ENCODE measurements around the gene RCC1.
"Not testable (repeated sequence)": the region's sequence is repeated elsewhere in the genome, so short reads cannot be mapped to it uniquely, and the experiment has no call there.

The RCC1 gene

DNA sequence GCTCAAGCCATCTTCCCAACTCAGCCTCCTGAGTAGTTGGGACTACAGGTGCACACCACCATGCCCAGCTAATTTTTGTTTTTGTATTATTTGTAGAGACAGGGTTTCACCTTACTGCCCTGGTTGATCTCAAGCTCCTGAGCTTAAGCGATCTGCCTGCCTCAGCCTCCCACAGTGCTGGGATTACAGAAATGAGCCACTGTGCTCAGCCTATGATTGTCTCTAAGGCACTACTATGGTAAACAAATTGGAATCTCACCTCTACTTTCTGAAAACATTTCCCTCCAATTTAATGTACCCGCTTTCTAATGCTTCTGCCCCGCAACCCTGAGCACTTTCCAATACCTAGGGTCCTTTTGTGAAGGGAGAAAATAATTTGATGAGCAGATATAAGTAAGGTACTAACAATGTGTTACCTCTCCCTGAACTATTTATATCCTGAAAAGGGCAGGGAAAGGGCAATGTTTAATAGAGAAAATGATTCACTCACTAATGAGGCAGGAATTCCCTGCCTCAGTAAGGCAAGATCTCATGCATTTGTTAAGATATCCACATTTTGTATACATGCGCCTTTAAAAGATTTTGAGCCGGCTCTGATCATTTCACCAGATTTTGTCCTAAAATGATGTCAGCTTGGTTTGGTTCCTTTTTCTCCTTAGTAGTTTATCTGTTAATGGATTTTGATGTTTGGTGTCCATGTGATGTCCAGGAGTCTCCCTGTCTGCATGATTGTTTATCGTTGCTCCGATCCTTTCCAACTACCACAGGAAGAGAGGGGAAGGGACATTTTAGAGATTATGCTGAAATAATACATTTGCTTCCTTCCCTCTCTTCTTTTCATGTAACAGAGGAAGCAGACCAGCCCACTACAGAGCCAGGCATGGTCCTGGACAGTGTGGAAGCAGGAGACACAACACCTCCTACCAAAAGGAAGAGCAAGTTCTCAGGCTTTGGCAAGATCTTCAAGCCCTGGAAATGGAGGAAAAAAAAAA lies 47.3 kb upstream of the RCC1 start:
- Histone ChIP-seq H3K4me2 (ENCODE audit: low read depth, low read length) (no peak overlapping the region), H4K20me1 (ENCODE audit: insufficient read depth, low read length) (no peaks in the 10 kb centered on the region), H3K27me3 (replicated peaks; ENCODE audit: insufficient read depth, low read length) (no peaks in the 10 kb centered on the region), H3K4me1 (ENCODE audit: low read length) (peaks cover 3% of the 10 kb centered on the region; the same call in 1 of the 2 replicates), H3F3A (ENCODE audit: insufficient read depth, low read length) (no peaks in the 10 kb centered on the region), H3K9ac (ENCODE audit: low read length) (no peak overlapping the region), H3K9me2 (replicated peaks; ENCODE audit: insufficient read depth, low read length) (no peaks in the 10 kb centered on the region), H3K27ac (ENCODE audit: low read length) (no peak overlapping the region), H3K79me2 (ENCODE audit: low read length) (no peaks in the 10 kb centered on the region), H3K4me3 (ENCODE audit: low read length) (no peak overlapping the region), H3K9me3 (replicated peaks; ENCODE audit: insufficient read depth, low read length) (no peaks in the 10 kb centered on the region), H2AFZ (ENCODE audit: low read length) (no peak overlapping the region), H3K36me3 (replicated peaks; ENCODE audit: insufficient read depth, low read length) (no peaks in the 10 kb centered on the region)
- no peak for DNase-seq
- TF ChIP-seq, protein P1, sequence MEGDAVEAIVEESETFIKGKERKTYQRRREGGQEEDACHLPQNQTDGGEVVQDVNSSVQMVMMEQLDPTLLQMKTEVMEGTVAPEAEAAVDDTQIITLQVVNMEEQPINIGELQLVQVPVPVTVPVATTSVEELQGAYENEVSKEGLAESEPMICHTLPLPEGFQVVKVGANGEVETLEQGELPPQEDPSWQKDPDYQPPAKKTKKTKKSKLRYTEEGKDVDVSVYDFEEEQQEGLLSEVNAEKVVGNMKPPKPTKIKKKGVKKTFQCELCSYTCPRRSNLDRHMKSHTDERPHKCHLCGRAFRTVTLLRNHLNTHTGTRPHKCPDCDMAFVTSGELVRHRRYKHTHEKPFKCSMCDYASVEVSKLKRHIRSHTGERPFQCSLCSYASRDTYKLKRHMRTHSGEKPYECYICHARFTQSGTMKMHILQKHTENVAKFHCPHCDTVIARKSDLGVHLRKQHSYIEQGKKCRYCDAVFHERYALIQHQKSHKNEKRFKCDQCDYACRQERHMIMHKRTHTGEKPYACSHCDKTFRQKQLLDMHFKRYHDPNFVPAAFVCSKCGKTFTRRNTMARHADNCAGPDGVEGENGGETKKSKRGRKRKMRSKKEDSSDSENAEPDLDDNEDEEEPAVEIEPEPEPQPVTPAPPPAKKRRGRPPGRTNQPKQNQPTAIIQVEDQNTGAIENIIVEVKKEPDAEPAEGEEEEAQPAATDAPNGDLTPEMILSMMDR (IDR thresholded peaks at IDR 0.05; ENCODE audit: low read length): no peak
- TF ChIP-seq EZH2 (optimal IDR thresholded peaks at IDR 0.05; ENCODE audit: low read depth, low read length) (no peak), EZH2phosphoT487 (IDR thresholded peaks at IDR 0.05; ENCODE audit: low read length) (no peak)

DNA sequence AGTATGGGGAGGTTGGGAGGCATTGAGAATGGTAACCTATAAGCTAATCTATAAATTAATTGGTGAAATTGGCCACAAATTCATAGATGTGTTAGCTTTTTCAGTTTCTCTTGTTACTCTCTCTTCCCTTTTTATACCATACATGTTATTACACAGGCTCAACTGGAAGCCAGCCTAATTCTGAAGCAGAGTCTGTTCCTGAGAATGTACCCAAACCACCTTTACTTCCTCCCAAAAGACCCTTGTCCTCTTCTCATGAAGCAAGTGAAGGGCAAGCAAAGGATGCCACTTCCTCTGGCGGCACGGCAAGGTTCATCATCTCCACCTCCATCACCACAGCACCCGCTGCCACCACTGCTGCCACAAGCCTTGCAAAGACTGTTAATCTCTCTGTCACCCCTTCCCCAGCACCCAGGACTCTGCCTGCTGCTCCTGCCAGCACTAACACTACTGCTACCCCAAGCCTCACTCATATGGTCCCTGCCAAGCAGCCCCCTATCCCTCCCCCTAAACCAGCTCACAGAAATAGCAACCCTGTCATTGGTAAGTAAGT lies 39.5 kb upstream of the RCC1 start:
- H3K4me2 ChIP-seq (ENCODE audit: low read depth, low read length): no peak overlapping the region
- H3K27me3 ChIP-seq (replicated peaks; ENCODE audit: insufficient read depth, low read length): no peaks in the 10 kb centered on the region
- no peak overlapping the region for H3K27ac ChIP-seq (ENCODE audit: low read length)
- H3K9ac ChIP-seq (ENCODE audit: low read length): no peak overlapping the region
- H3K4me3 ChIP-seq (ENCODE audit: low read length): no peak overlapping the region
- no peak for DNase-seq
- H3K9me3 ChIP-seq (replicated peaks; ENCODE audit: insufficient read depth, low read length): no peaks in the 10 kb centered on the region
- no peaks in the 10 kb centered on the region for H3F3A ChIP-seq (ENCODE audit: insufficient read depth, low read length)
- H3K9me2 ChIP-seq (replicated peaks; ENCODE audit: insufficient read depth, low read length): no peaks in the 10 kb centered on the region
- H2AFZ ChIP-seq (ENCODE audit: low read length): no peak overlapping the region
- H3K79me2 ChIP-seq (ENCODE audit: low read length): no peaks in the 10 kb centered on the region
- no peaks in the 10 kb centered on the region for H3K36me3 ChIP-seq (replicated peaks; ENCODE audit: insufficient read depth, low read length)
- H4K20me1 ChIP-seq (ENCODE audit: insufficient read depth, low read length): no peaks in the 10 kb centered on the region
- H3K4me1 ChIP-seq (ENCODE audit: low read length): 0 out of 2 replicates have a peak, but pooled peaks cover 2% of the 10 kb centered on the region
- TF ChIP-seq, protein P1 (IDR thresholded peaks at IDR 0.05; ENCODE audit: low read length): no peak
- TF ChIP-seq EZH2phosphoT487 (IDR thresholded peaks at IDR 0.05; ENCODE audit: low read length): no peak
- no peak for TF ChIP-seq EZH2 (optimal IDR thresholded peaks at IDR 0.05; ENCODE audit: low read depth, low read length)

DNA sequence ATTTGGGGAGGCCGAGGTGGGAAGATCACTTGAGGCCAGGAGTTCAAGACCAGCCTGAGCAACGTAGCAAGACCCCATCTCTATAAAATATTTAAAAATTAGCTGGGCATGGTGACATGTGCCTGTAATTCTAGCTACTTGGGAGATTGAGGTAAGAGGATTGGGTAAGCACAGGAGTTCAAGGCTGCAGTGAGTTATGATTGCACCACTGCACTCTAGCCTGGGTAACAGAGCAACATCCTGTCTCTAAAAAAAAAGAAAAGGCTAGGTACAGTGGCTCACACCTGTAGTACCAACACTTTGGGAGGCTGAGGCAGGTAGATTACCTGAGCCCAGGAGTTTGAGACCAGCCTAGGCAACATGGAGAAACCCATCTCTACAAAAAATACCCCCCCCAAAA lies 35.7 kb upstream of the RCC1 start:
- Histone ChIP-seq H3K4me1 (ENCODE audit: low read length) (0 out of 2 replicates have a peak, but pooled peaks cover 5% of the 10 kb centered on the region), H3F3A (ENCODE audit: insufficient read depth, low read length) (no peaks in the 10 kb centered on the region), H2AFZ (ENCODE audit: low read length) (no peak overlapping the region), H3K9me2 (replicated peaks; ENCODE audit: insufficient read depth, low read length) (no peaks in the 10 kb centered on the region), H3K4me3 (ENCODE audit: low read length) (no peak overlapping the region), H3K27me3 (replicated peaks; ENCODE audit: insufficient read depth, low read length) (no peaks in the 10 kb centered on the region), H3K4me2 (ENCODE audit: low read depth, low read length) (no peak overlapping the region), H3K9me3 (replicated peaks; ENCODE audit: insufficient read depth, low read length) (no peaks in the 10 kb centered on the region), H3K9ac (ENCODE audit: low read length) (no peak overlapping the region), H3K79me2 (ENCODE audit: low read length) (no peaks in the 10 kb centered on the region), H3K36me3 (replicated peaks; ENCODE audit: insufficient read depth, low read length) (no peaks in the 10 kb centered on the region), H3K27ac (ENCODE audit: low read length) (no peak overlapping the region), H4K20me1 (ENCODE audit: insufficient read depth, low read length) (no peaks in the 10 kb centered on the region)
- no peak for DNase-seq
- no peak for TF ChIP-seq EZH2 (optimal IDR thresholded peaks at IDR 0.05; ENCODE audit: low read depth, low read length)
- no peak for TF ChIP-seq EZH2phosphoT487 (IDR thresholded peaks at IDR 0.05; ENCODE audit: low read length)

DNA sequence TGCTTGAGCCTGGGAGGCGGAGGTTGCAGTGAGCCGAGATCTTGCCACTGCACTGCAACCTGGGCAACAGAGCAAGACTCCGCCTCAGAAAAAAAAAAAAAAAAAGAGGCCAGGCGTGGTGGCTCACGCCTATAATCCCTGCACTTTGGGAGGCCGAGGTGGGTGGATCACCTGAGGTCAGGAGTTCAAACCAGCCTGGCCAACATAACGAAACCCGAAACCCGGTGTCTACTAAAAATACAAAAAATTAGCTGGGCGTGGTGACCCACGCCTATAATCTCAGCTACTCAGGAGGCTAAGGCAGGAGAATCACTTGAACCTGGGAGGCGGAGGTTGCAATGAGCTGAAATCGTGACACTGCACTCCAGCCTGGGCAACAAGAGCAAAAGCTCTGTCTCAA lies 26.3 kb upstream of the RCC1 start:
- H3K79me2 ChIP-seq (ENCODE audit: low read length); H4K20me1 ChIP-seq (ENCODE audit: insufficient read depth, low read length); H3K27me3 ChIP-seq (replicated peaks; ENCODE audit: insufficient read depth, low read length); H3K4me1 ChIP-seq (ENCODE audit: low read length); H2AFZ ChIP-seq (ENCODE audit: low read length); H3K9ac ChIP-seq (ENCODE audit: low read length); H3K4me2 ChIP-seq (ENCODE audit: low read depth, low read length); H3K9me3 ChIP-seq (replicated peaks; ENCODE audit: insufficient read depth, low read length); H3K4me3 ChIP-seq (ENCODE audit: low read length); H3K27ac ChIP-seq (ENCODE audit: low read length); H3K36me3 ChIP-seq (replicated peaks; ENCODE audit: insufficient read depth, low read length); H3K9me2 ChIP-seq (replicated peaks; ENCODE audit: insufficient read depth, low read length); H3F3A ChIP-seq (ENCODE audit: insufficient read depth, low read length): not testable (repeated sequence)
- peak; percentile 77 for DNase-seq

Data from MM.1S (cell line).